ENCODE results near the gene ZBTB42. TPM values are rescaled to one million over a fixed set of nuclear protein-coding genes. Genes with fewer than 3 reads are reported as not detected.

ZBTB42 gene
- total and polyA plus RNA-seq, 2 of the 13 experiments (the other 11 are each of a cell fraction or from before 2014, with no cell fraction given), result 2.8 to 4.2 TPM

GRCh38 chr14:104752735-104753527 is 48.0 kb upstream of the ZBTB42 start, which contains the start of gene SIVA1 (continued):
- TF ChIP-seq RFXANK (CRISPR knock-in tag; IDR thresholded peaks at IDR 0.05) (no peak; the same call in 1 of the 2 replicates), ZNF746 (CRISPR knock-in tag; IDR thresholded peaks at IDR 0.05) (no peak), ZSCAN30 (CRISPR knock-in tag; IDR thresholded peaks at IDR 0.05) (no peak), ZNF503 (CRISPR knock-in tag; IDR thresholded peaks at IDR 0.05) (peak; percentile 43), ZNF263 (CRISPR knock-in tag; IDR thresholded peaks at IDR 0.05) (0 out of 2 replicates have a peak, but pooled peaks have one; percentile 35), POGK (CRISPR knock-in tag; conservative IDR thresholded peaks at IDR 0.05) (peak; percentile 92; the same call in 1 of the 2 replicates), SRY (CRISPR knock-in tag; IDR thresholded peaks at IDR 0.05) (peak; percentile 90), GMEB2 (CRISPR knock-in tag; IDR thresholded peaks at IDR 0.05; ENCODE audit: low read depth) (peak; percentile 88), SOX5 (CRISPR knock-in tag; IDR thresholded peaks at IDR 0.05; ENCODE audit: borderline replicate concordance) (peak; percentile 16), E2F5 (CRISPR knock-in tag; conservative IDR thresholded peaks at IDR 0.05) (peak; percentile 93), TAF1 (CRISPR knock-in tag; IDR thresholded peaks at IDR 0.05) (peak; percentile 83), NFE2L2 (IDR thresholded peaks at IDR 0.05; ENCODE audit: low read length) (no peak), NR3C1 (CRISPR knock-in tag; IDR thresholded peaks at IDR 0.05) (no peak), HOXA7 (CRISPR knock-in tag; IDR thresholded peaks at IDR 0.05) (peak; percentile 78; the same call in 1 of the 2 replicates), ZNF205 (CRISPR knock-in tag; IDR thresholded peaks at IDR 0.05) (no peak), NR2F1 (CRISPR knock-in tag; IDR thresholded peaks at IDR 0.05) (0 out of 4 replicates have a peak, but pooled peaks of 1 of the 2 experiments have one; percentile 9), ARNTL (CRISPR knock-in tag; IDR thresholded peaks at IDR 0.05) (peak; percentile 51), ELK4 (CRISPR knock-in tag; IDR thresholded peaks at IDR 0.05; ENCODE audit: borderline replicate concordance) (no peak), CBFB (CRISPR knock-in tag; IDR thresholded peaks at IDR 0.05) (peak; percentile 64; the same call in 1 of the 2 replicates), CBX2 (IDR thresholded peaks at IDR 0.05; ENCODE audit: low read depth, low read length) (no peak), CBX2 (CRISPR knock-in tag; IDR thresholded peaks at IDR 0.05; ENCODE audit: low read depth) (no peak), PRMT3 (CRISPR knock-in tag; IDR thresholded peaks at IDR 0.05; ENCODE audit: borderline replicate concordance, low read depth) (peak; percentile 92; the same call in 1 of the 2 replicates), RAD21 (CRISPR knock-in tag; IDR thresholded peaks at IDR 0.05) (peak; percentile 58), ZNF672 (CRISPR knock-in tag; IDR thresholded peaks at IDR 0.05) (peak; percentile 39; the same call in 1 of the 2 replicates)

Measured in HepG2 (cell line).